ENCODE data around the gene THOC5.
"Not testable (repeated sequence)": the region's sequence is repeated elsewhere in the genome, so short reads cannot be mapped to it uniquely, and the experiment has no call there.

Gene THOC5

DNA sequence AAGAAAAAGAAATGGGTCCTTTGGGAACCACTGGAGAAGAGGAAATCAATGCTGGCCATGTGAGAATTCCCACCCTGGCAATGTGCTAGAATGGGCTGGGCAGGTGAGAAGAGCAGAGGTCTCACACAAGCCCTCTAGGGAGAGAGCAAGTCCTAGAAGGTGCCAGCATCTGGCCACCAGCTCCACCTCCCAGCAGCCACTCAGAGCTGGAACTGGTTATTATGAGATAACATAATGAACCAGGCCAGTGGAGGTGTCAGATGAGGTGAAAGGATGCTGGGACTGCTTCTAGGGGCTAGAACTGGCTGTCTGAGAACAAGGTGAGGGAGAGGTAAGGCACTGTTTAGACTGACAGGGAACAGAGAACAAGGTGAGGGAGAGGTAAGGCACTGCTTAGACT, 44.3 kb downstream of the THOC5 start:
- DNase-seq (ENCODE audit: low spot score): no peak

DNA sequence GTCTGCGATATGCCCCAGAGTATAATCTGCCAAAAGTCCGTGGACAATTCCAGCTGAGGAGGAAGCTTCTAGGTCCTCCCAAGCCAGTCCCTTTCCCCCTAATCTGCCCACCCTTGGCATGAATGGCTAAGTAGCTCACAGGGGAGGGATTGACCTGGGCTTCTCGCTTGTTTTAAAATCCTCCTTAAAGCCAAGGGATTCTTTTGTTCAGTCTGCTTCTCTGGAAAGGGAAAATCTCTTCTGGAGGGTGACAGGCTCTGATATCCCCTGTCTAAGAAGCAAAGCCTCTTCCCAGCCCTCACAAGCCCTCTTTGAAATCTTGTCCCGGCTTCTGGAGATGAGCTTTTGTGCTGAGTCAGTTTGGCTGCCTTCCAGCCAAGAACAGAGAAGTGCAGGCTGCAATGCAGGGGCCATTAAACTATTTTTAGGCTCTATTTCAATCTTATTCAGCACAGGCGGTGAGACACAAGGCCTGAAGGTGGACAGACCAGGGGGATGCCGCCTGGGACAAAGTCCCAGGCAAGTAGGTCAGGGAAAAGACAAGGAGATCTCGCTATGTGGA, 49.7 kb downstream of the THOC5 start:
- DNase-seq (ENCODE audit: low spot score): peak; percentile 60

- DNase-seq (ENCODE audit: low spot score): no peak
Observed at GRCh38 chr22:29499852-29500251, 53.7 kb downstream of the THOC5 start.

DNA sequence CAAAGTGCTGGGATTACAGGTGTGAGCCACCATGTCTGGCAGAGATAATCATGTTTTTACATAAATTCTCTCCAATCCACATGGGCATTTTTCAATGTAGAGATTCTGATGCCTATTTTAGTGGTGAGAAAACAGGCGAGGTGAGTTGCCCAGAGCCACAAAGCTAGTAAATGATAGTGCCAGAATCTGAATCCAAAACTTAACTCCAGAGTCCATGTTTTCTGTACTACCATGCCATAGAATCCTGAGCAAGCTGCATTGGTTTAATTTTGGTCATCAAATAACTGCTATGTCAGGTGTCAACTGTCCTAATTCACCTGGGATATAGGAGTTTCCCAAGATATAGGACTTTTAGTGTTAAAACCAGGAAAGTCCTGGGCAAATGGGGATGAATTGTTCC, 59.9 kb downstream of the THOC5 start:
- no peak for DNase-seq (ENCODE audit: low spot score)

DNA sequence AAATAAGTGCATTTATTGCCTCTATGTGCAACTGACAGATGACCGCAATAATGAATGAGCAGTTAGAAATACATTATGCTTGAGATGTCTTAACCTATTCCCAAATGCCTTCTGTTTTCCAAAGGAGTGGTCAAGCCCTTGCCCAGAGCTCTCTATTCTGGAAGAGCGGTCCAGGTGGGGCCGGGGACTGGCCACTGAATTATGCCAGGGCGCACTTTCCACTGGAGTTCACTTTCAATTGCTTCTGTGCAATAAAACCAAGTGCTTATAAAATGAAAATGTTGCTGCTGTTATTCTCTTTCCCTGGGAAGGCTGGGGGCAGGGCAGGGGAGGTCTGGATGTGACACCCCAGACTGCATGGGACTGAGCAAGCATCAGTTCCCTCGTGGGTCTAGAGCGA, 62.5 kb downstream of the THOC5 start:
- DNase-seq (ENCODE audit: low spot score): no peak

DNA sequence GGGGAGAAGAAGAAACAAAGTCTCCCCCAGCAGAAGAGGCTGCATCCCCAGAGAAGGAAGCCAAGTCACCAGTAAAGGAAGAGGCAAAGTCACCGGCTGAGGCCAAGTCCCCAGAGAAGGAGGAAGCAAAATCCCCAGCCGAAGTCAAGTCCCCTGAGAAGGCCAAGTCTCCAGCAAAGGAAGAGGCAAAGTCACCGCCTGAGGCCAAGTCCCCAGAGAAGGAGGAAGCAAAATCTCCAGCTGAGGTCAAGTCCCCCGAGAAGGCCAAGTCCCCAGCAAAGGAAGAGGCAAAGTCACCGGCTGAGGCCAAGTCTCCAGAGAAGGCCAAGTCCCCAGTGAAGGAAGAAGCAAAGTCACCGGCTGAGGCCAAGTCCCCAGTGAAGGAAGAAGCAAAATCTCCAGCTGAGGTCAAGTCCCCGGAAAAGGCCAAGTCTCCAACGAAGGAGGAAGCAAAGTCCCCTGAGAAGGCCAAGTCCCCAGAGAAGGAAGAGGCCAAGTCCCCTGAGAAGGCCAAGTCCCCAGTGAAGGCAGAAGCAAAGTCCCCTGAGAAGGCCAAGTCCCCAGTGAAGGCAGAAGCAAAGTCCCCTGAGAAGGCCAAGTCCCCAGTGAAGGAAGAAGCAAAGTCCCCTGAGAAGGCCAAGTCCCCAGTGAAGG, 64.3 kb downstream of the THOC5 start:
- DNase-seq (ENCODE audit: low spot score): not testable (repeated sequence)

- no peak for DNase-seq (ENCODE audit: low spot score)
Observed at GRCh38 chr22:29487426-29487986, 66.1 kb downstream of the THOC5 start.

- no peak for DNase-seq (ENCODE audit: low spot score)
Observed at GRCh38 chr22:29485448-29485847, 68.1 kb downstream of the THOC5 start.

GRCh38 chr22:29484642-29485041, 68.9 kb downstream of the THOC5 start:
- DNase-seq (ENCODE audit: low spot score): no peak

- no peak for DNase-seq (ENCODE audit: low spot score)
Observed at GRCh38 chr22:29483254-29483653, 70.3 kb downstream of the THOC5 start.

DNA sequence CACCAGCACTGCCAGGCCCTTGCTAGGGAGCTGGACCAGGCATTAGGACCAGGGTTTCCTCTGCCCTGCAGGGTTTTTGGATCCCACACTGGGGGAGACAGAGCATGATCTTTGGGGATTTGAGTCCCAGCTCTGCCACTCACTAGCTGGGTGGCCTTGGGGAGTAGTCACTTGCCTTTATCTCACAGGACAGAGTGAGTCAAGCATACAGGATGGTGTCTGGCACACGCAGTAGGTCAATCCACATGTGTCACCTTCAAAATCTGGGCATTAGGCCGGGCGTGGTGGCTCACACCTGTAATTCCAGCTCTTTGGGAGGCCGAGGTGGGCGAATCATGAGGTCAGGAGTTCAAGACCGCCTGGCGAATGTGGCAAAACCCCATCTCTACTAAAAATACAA, 70.8 kb downstream of the THOC5 start:
- no peak for DNase-seq (ENCODE audit: low spot score)

GRCh38 chr22:29482253-29482652, 71.3 kb downstream of the THOC5 start:
- no peak for DNase-seq (ENCODE audit: low spot score)

- DNase-seq (ENCODE audit: low spot score): no peak
Observed at GRCh38 chr22:29481265-29482000, 72.1 kb downstream of the THOC5 start.

DNA sequence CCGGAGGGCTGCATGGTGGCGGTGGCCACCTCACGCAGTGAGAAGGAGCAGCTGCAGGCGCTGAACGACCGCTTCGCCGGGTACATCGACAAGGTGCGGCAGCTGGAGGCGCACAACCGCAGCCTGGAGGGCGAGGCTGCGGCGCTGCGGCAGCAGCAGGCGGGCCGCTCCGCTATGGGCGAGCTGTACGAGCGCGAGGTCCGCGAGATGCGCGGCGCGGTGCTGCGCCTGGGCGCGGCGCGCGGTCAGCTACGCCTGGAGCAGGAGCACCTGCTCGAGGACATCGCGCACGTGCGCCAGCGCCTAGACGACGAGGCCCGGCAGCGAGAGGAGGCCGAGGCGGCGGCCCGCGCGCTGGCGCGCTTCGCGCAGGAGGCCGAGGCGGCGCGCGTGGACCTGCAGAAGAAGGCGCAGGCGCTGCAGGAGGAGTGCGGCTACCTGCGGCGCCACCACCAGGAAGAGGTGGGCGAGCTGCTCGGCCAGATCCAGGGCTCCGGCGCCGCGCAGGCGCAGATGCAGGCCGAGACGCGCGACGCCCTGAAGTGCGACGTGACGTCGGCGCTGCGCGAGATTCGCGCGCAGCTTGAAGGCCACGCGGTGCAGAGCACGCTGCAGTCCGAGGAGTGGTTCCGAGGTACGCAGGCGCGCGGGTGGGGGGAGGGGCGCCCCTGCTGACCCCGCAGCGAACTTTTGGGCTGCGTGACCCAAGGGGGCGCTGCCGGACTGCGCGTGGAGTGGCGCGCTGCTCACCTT, 72.9 kb downstream of the THOC5 start:
- no peak for DNase-seq (ENCODE audit: low spot score)

- no peak for DNase-seq (ENCODE audit: low spot score)
Observed at GRCh38 chr22:29480262-29480511, 73.4 kb downstream of the THOC5 start.

- no peak for DNase-seq (ENCODE audit: low spot score)
Observed at GRCh38 chr22:29479417-29480261, 73.9 kb downstream of the THOC5 start, which contains the start of gene NEFH. NEFH (plus strand) TSS chr22:29480218; CDS start chr22:29480263, 45 bp downstream.

- peak; percentile 41 for DNase-seq (ENCODE audit: low spot score)
Observed at GRCh38 chr22:29478326-29479276, 75.0 kb downstream of the THOC5 start.

DNA sequence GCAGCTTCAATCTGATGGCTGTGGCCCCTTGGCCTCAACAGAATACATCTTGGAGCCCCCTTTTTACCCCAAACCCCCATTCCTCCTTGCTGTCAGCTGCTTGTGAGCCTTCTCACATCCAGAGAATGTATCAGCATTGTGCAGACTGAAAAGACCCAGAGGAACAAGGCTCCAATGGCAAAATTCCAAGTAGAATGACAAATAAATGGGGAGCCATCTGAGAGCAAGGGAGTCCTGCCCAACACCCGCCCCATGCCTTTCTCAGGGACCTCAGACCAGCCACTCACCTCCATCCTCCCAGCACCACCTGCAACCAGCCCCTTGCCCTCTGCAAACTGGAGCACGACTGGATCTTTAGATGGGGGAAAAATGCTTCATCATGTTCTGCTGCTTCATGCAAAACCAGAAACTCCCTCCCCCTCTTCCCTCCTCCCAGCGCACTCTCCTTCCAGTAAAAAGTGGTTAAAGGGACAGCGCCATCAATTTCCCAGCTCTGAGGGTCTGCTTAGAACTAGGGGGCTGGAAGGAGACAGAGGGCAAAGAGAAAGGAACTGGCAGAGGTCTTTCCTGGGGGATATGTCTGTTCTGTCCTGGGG, 75.7 kb downstream of the THOC5 start:
- no peak for DNase-seq (ENCODE audit: low spot score)

DNA sequence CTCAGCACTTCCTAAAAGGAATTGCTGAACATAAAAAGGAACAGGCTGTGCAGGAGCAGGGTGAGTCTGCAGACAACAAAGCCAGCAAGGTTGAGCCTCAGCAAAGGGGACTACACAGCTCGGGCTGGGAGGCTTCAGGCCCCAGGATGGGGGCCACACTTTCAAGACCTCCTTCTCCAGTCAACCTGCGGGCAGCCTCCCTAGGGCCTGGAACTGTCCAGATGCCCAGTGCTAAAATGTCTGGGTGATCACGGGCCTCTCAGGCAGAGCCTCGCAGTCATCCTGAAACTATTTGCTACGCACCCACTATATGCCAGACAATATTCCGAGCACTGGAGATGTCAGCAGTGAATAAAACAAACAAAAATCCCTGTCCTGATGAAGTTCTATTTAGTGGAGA, 77.4 kb downstream of the THOC5 start:
- DNase-seq (ENCODE audit: low spot score): no peak

DNA sequence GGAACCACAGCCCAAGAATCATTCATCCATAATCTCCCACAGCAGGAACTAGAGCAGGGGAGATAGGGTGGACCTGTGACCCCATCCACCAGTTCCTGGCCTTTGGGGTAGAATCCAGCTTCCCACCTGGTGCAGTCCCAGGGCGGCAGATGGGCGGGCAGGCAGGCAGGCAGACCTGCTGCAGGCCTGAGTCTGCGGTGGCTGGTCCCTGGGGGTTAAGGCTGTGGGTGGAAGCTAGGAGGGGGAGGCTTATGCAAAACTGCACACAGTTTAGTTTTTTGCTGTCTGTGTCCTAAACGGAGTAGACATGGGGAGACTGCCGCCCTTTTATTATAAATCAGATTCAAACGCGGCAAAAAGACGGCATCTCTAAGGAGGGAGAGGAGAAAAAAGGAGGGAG, 78.0 kb downstream of the THOC5 start:
- DNase-seq (ENCODE audit: low spot score): no peak
